Measurements from ENCODE around the gene NFASC. TPM values are rescaled to one million over a fixed set of nuclear protein-coding genes. Genes with fewer than 3 reads are reported as not detected.

Gene NFASC
- total and polyA plus RNA-seq, 9 of the 15 experiments (the other 6 are each of a cell fraction or from before 2014, with no cell fraction given), result 0.03 to 0.16 (median 0.06) TPM; not detected in 6

DNA sequence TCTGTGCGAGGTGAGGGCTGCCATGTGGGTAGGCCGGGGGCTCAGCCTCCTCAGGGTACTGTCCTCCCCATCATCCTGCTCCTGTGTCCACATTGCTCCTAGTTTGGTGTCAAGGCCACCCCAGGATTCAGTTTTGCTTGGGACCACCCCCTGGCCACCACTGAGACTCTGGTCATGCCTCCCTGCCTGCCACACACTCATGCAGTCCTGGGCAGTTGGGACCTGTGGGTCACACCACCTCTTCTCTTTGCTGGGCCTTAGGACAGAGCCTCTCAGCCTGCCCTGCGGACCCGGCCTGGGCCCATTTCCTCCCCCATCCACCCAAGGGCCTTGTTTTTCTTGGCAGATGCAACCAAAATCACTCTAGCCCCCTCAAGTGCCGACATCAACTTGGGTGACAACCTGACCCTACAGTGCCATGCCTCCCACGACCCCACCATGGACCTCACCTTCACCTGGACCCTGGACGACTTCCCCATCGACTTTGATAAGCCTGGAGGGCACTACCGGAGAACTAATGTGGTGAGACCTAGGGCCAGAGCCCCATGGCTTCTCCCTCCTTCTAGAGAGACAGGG, 194.2 kb downstream of the NFASC start (continued):
- TF ChIP-seq CBX3 (IDR thresholded peaks at IDR 0.05; ENCODE audit: borderline replicate concordance in 1 of 2, low read length in 2 of 2), result no peak

DNA sequence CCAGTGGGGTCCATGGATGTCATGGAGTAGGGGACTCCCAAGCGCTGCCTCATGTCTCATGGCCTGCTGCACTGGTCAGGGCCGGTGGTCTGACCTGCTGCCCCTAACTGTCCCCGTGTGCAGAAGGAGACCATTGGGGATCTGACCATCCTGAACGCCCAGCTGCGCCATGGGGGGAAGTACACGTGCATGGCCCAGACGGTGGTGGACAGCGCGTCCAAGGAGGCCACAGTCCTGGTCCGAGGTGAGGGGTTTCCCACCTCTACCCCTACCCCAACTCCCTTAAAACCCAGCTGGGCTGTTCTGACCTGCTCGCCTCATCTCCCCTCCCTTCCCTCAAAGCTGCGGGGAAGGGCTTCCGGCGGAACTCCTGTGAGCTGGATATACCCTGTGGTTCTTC, 195.0 kb downstream of the NFASC start:
- Histone ChIP-seq H3K9me1 (ENCODE audit: control insufficient read depth, insufficient read depth, low read length) (no peaks in the 10 kb centered on the region), H3K9ac (ENCODE audit: insufficient read depth in 1 of 2, low read depth in 2 of 2, low read length in 2 of 2) (peak overlapping the region in 1 of 2 experiments; percentile 67; a peak in 1 of 4 replicates), H3K4me3 (no peak overlapping the region), H3K9me3 (replicated peaks; ENCODE audit: control insufficient read depth, insufficient read depth, low read depth, low read length) (no peaks in the 10 kb centered on the region), H2AFZ (ENCODE audit: low read depth, low read length) (no peak overlapping the region), H4K20me1 (replicated peaks; ENCODE audit: control insufficient read depth, insufficient read depth, low read length) (peaks cover 7% of the 10 kb centered on the region; the same call in 1 of the 2 replicates), H3K79me2 (ENCODE audit: control insufficient read depth, insufficient read depth, low read length) (no peaks in the 10 kb centered on the region), H3K36me3 (ENCODE audit: control insufficient read depth, insufficient read depth, low read length) (no peaks in the 10 kb centered on the region), H3K27me3 (ENCODE audit: control insufficient read depth in 2 of 2, insufficient read depth in 2 of 2, low read length in 2 of 2) (peaks cover 42 to 78% of the 10 kb centered on the region in 2 experiments), H3K4me1 (replicated peaks in 1 of 2; ENCODE audit: control insufficient read depth in 2 of 2, insufficient read depth in 2 of 2, low read length in 2 of 2) (peaks cover 0 to 30% of the 10 kb centered on the region in 2 experiments; a peak in 3 of 5 replicates), H3K27ac (ENCODE audit: extremely low read depth, low read depth, low read length) (no peak overlapping the region), H3K4me2 (ENCODE audit: insufficient read depth, low read length) (no peak overlapping the region)
- DNase-seq (ENCODE audit: extremely low read depth in 1 of 4, low spot score in 3 of 4) (no peak), FAIRE-seq (no peak), ATAC-seq (no peak)
- CTCF ChIA-PET (ENCODE audit: low intra/inter-chr PET ratio), result no interaction called here
- in situ Hi-C loops (cut with MboI), result no loop called here
- 7% methylated on average over 14 of the region's 14 CpGs for WGBS (ENCODE audit: insufficient coverage, low coverage, missing lambda C conversion rate)
- intact Hi-C loops (cut with micrococcal nuclease), result loop anchor here (10.0 kb wide), 1 partner anchor 261 kb away; no protein-coding TSS in a partner anchor
- no TSS peak for BruUV-seq (replicated peaks)
- POLR2A ChIA-PET, result no interaction called here
- no peak for TF ChIP-seq POLR3A (IDR thresholded peaks at IDR 0.05; ENCODE audit: borderline replicate concordance, extremely low read depth, insufficient read depth, insufficient read length)
- no peak for TF ChIP-seq ELF4 (CRISPR knock-in tag; IDR thresholded peaks at IDR 0.05)
- TF ChIP-seq POLR2B (IDR thresholded peaks at IDR 0.05; ENCODE audit: low read depth, partially characterized antibody), result no peak
- no peak for TF ChIP-seq NR2C2 (CRISPR knock-in tag; IDR thresholded peaks at IDR 0.05)
- no peak for TF ChIP-seq NR2C2 (tag; IDR thresholded peaks at IDR 0.05)
- TF ChIP-seq, protein P1, sequence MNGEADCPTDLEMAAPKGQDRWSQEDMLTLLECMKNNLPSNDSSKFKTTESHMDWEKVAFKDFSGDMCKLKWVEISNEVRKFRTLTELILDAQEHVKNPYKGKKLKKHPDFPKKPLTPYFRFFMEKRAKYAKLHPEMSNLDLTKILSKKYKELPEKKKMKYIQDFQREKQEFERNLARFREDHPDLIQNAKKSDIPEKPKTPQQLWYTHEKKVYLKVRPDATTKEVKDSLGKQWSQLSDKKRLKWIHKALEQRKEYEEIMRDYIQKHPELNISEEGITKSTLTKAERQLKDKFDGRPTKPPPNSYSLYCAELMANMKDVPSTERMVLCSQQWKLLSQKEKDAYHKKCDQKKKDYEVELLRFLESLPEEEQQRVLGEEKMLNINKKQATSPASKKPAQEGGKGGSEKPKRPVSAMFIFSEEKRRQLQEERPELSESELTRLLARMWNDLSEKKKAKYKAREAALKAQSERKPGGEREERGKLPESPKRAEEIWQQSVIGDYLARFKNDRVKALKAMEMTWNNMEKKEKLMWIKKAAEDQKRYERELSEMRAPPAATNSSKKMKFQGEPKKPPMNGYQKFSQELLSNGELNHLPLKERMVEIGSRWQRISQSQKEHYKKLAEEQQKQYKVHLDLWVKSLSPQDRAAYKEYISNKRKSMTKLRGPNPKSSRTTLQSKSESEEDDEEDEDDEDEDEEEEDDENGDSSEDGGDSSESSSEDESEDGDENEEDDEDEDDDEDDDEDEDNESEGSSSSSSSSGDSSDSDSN (IDR thresholded peaks at IDR 0.05; ENCODE audit: borderline replicate concordance in 1 of 2, low read depth in 2 of 2, low read length in 2 of 2), result no peak
- TF ChIP-seq, protein P2, sequence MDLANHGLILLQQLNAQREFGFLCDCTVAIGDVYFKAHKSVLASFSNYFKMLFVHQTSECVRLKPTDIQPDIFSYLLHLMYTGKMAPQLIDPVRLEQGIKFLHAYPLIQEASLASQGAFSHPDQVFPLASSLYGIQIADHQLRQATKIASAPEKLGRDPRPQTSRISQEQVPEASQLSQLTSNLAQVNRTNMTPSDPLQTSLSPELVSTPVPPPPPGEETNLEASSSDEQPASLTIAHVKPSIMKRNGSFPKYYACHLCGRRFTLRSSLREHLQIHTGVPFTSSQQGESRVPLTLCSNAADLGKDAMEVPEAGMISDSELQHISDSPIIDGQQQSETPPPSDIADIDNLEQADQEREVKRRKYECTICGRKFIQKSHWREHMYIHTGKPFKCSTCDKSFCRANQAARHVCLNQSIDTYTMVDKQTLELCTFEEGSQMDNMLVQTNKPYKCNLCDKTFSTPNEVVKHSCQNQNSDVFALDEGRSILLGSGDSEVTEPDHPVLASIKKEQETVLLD (IDR thresholded peaks at IDR 0.05), result no peak

Data from K562 (cell line).